ENCODE results near the gene CYP4A11.
"Not testable (repeated sequence)": the region's sequence is repeated elsewhere in the genome, so short reads cannot be mapped to it uniquely, and the experiment has no call there.

The CYP4A11 gene

DNA sequence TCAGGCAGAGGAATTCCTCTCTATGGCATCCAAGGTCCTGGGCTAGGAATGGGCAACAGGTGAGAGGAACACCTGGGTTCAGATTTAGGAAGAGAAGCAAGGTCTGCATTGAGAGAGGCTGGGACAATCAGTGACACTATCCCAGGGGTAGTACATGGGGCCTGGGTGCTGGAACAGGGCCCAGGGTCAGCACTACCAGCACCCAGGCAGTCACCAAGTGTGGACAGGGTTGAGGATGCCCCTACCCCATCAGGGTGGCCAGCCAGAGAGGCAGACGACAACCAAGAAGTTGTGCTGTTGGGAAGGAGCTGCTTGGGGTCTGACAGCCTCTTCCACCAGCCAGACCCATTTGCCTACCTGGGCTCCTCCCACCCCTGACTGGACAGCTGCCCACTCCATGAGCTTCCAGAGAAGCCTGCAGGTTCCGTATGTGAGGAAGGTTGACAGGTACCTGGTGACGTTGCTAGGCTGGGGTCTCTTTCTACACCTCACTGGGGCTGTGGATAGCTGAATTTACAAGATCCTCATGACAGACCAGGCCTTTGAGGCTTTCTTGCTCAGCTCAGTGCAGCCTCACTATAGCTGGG lies 13.9 kb downstream of the CYP4A11 start:
- Histone ChIP-seq H3K9ac (ENCODE audit: insufficient read length) (no peak overlapping the region), H3K4me3 (no peak overlapping the region), H3K27ac (no peak overlapping the region), H3K36me3 (ENCODE audit: insufficient read depth, low read length) (no peaks in the 10 kb centered on the region), H3K9me3 (ENCODE audit: low read depth, low read length) (no peaks in the 10 kb centered on the region)
- no peak for TF ChIP-seq POLR2AphosphoS5 (IDR thresholded peaks at IDR 0.05; ENCODE audit: borderline replicate concordance, low read depth, low read length)
- no peak for TF ChIP-seq EZH2 (IDR thresholded peaks at IDR 0.05)
- no peak for TF ChIP-seq FOXP2 (optimal IDR thresholded peaks at IDR 0.05; ENCODE audit: control extremely low read depth, extremely low read length, insufficient read depth)
- no peak for DNase-seq (ENCODE audit: low read depth, low spot score)

DNA sequence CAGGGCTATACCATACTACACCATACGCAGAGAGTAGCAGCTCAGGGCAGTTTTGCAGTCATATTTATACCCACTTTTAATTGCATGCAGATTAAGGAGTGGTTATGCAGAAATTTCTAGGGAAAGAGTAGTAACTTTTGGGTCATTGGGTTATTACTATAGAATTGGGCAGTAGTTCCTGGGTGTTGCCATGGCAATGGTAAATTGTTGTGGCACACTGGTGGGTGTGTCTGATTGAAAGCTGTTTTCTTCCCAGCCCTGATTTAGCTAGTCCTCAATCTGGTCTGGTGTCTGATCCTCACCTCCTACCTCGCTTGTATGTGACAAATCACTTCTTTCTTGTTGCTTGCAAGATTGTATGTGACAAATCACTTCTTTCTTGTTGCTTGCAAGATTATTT lies 30.5 kb downstream of the CYP4A11 start:
- Histone ChIP-seq H3K4me3 (no peak overlapping the region), H3K27ac (no peak overlapping the region), H3K9me3 (ENCODE audit: low read depth, low read length) (no peaks in the 10 kb centered on the region), H3K9ac (ENCODE audit: insufficient read length) (no peak overlapping the region), H3K36me3 (ENCODE audit: insufficient read depth, low read length) (no peaks in the 10 kb centered on the region)
- no peak for DNase-seq (ENCODE audit: low read depth, low spot score)
- TF ChIP-seq POLR2AphosphoS5 (IDR thresholded peaks at IDR 0.05; ENCODE audit: borderline replicate concordance, low read depth, low read length) (no peak), EZH2 (IDR thresholded peaks at IDR 0.05) (no peak), FOXP2 (optimal IDR thresholded peaks at IDR 0.05; ENCODE audit: control extremely low read depth, extremely low read length, insufficient read depth) (no peak)

DNA sequence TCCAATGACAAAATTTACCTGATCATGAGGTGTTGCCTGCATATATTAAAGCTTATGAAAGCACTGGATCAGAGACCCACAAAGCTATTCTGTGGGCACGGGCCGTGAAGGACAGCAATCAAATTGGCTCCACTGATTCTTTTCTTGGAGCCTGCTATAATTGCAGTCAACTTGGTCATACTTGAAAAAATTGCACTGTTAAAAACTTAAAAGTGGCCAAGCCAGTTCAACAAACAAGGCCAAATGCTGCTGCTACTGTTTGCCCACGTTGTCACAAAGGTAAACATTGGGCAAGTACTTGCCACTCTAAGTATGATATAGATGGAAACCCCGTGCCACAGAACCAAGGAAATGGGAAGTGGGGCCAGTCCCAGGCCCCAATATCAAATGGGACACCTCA lies 37.8 kb downstream of the CYP4A11 start:
- no peak for DNase-seq (ENCODE audit: low read depth, low spot score)

DNA sequence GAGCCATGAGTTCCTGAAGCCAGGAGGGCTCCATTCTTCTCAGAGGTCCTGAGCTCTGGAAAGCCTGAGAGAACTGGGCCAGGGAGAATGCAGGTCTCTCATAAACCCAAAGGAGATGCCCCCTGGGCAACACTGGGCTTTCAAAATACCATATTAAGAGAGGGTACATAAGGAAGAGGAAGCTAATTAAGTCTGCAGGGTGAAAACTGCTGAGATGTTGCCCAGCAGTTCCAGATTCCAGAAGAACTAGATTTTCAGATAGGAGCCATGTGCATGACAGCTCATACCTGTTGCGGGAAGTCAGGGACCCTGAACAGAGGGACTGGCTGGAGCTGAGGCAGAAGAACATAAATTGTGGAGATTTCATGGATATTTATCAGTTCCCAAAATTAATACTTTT lies 40.9 kb downstream of the CYP4A11 start:
- no peak overlapping the region for H3K9ac ChIP-seq (ENCODE audit: insufficient read length)
- H3K36me3 ChIP-seq (ENCODE audit: insufficient read depth, low read length) = no peaks in the 10 kb centered on the region

More for the DNA sequence above, 37.8 kb downstream of the CYP4A11 start:
- Histone ChIP-seq H3K4me3 (no peak overlapping the region), H3K9ac (ENCODE audit: insufficient read length) (no peak overlapping the region), H3K9me3 (ENCODE audit: low read depth, low read length) (no peaks in the 10 kb centered on the region), H3K36me3 (ENCODE audit: insufficient read depth, low read length) (no peaks in the 10 kb centered on the region), H3K27ac (no peak overlapping the region)
- no peak for TF ChIP-seq POLR2AphosphoS5 (IDR thresholded peaks at IDR 0.05; ENCODE audit: borderline replicate concordance, low read depth, low read length)

GRCh38 chr1:46881656-46882055 lies 59.6 kb downstream of the CYP4A11 start:
- not testable (repeated sequence) for H3K9me3 ChIP-seq (ENCODE audit: low read depth, low read length); DNase-seq (ENCODE audit: low read depth, low spot score); H3K4me3 ChIP-seq; H3K36me3 ChIP-seq (ENCODE audit: insufficient read depth, low read length); H3K9ac ChIP-seq (ENCODE audit: insufficient read length); H3K27ac ChIP-seq

More for the DNA sequence above, 40.9 kb downstream of the CYP4A11 start:
- no peak for TF ChIP-seq POLR2AphosphoS5 (IDR thresholded peaks at IDR 0.05; ENCODE audit: borderline replicate concordance, low read depth, low read length)
- Histone ChIP-seq H3K27ac (no peak overlapping the region), H3K9me3 (ENCODE audit: low read depth, low read length) (no peaks in the 10 kb centered on the region), H3K4me3 (no peak overlapping the region)
- DNase-seq (ENCODE audit: low read depth, low spot score) = no peak

All from SK-N-MC (cell line).